Central memory CD8-positive, alpha-beta T cell (primary cell): ENCODE data around the gene CAMTA1.

Experiments used
- ATAC-seq: fragments of 150-1000 bp; cut with Tn5 transposase; replicated peaks from 2 replicates; pipeline ENCODE4 v1.10.0; 2022; ENCODE audit warnings: mild to moderate bottlenecking, moderate FRiP score, moderate number of reproducible peaks; ENCODE audit not compliant: poor library complexity, severe bottlenecking; ENCODE audit errors: extremely low read depth
- DNase-seq, 2 donors: peaks; one replicate each; pipeline ENCODE4 v3.0.0; 2021; ENCODE audit warnings: low spot score in 2 of 2
- H3K27ac Mint-ChIP-seq: one replicate; pipeline ENCODE4 v1.8.0; 2022; ENCODE audit warnings: low read depth, mild to moderate bottlenecking, moderate library complexity, mixed read lengths
- H3K27me3 Mint-ChIP-seq: one replicate; pipeline ENCODE4 v1.8.0; 2022; ENCODE audit warnings: mixed read lengths
- H3K36me3 Mint-ChIP-seq: one replicate; pipeline ENCODE4 v1.8.0; 2022; ENCODE audit warnings: mild to moderate bottlenecking, moderate library complexity, mixed read lengths; ENCODE audit not compliant: insufficient read depth
- H3K4me1 Mint-ChIP-seq: one replicate; pipeline ENCODE4 v1.8.0; 2022; ENCODE audit warnings: mixed read lengths
- H3K4me3 Mint-ChIP-seq: one replicate; pipeline ENCODE4 v1.8.0; 2022; ENCODE audit warnings: mild to moderate bottlenecking, moderate library complexity, mixed read lengths
- H3K9me3 Mint-ChIP-seq: one replicate; pipeline ENCODE4 v1.8.0; 2022; ENCODE audit warnings: mixed read lengths

The CAMTA1 gene

GRCh38 chr1:6761196-6761737, 24.0 kb upstream of the CAMTA1 start:
- H3K36me3 Mint-ChIP-seq, result no peaks in the 10 kb centered on the region
- no peak for DNase-seq
- H3K9me3 Mint-ChIP-seq, result no peaks in the 10 kb centered on the region
- H3K27ac Mint-ChIP-seq, result no peak overlapping the region
- ATAC-seq, result no peak
- no peak overlapping the region for H3K4me3 Mint-ChIP-seq
- no peaks in the 10 kb centered on the region for H3K4me1 Mint-ChIP-seq
- H3K27me3 Mint-ChIP-seq, result peaks cover 61% of the 10 kb centered on the region

DNA sequence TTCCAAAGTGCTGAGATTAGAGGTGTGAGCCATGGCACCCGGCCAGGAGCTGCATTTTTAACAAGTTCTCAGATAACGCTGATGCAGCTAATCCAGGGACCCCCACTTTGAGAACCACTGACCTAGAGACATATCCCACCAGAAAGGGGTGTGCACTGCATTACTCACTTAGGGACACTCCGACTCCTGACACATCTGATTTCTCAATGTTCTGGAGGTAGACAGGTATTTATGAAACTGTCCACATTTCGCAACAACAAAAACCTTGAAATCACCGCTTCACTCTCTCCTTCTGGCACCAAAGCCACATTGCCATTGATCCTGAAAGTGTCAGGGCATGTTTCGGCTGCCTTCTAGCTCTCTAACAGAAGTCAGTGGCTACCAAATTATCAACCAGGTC, 23.2 kb upstream of the CAMTA1 start:
- peaks cover 53% of the 10 kb centered on the region for H3K27me3 Mint-ChIP-seq
- no peaks in the 10 kb centered on the region for H3K4me1 Mint-ChIP-seq
- no peaks in the 10 kb centered on the region for H3K36me3 Mint-ChIP-seq
- H3K4me3 Mint-ChIP-seq, result no peak overlapping the region
- DNase-seq (no peak), ATAC-seq (no peak)
- no peak overlapping the region for H3K27ac Mint-ChIP-seq
- no peaks in the 10 kb centered on the region for H3K9me3 Mint-ChIP-seq

- H3K4me3 Mint-ChIP-seq, result no peak overlapping the region
- DNase-seq, result no peak
These were observed 14.4 kb upstream of the CAMTA1 start for GRCh38 chr1:6770751-6771440.

GRCh38 chr1:6771441-6771769, 13.8 kb upstream of the CAMTA1 start:
- H3K9me3 Mint-ChIP-seq, result no peaks in the 10 kb centered on the region
- no peak overlapping the region for H3K4me3 Mint-ChIP-seq
- H3K36me3 Mint-ChIP-seq, result peaks cover 2% of the 10 kb centered on the region
- DNase-seq (no peak), ATAC-seq (no peak)
- H3K27ac Mint-ChIP-seq, result no peak overlapping the region
- no peaks in the 10 kb centered on the region for H3K4me1 Mint-ChIP-seq
- H3K27me3 Mint-ChIP-seq, result peaks cover 54% of the 10 kb centered on the region

More at GRCh38 chr1:6770751-6771440, 14.4 kb upstream of the CAMTA1 start:
- ATAC-seq, result no peak
- H3K9me3 Mint-ChIP-seq, result no peaks in the 10 kb centered on the region
- no peaks in the 10 kb centered on the region for H3K4me1 Mint-ChIP-seq
- H3K36me3 Mint-ChIP-seq, result peaks cover 2% of the 10 kb centered on the region
- no peak overlapping the region for H3K27ac Mint-ChIP-seq
- H3K27me3 Mint-ChIP-seq, result peaks cover 49% of the 10 kb centered on the region

DNA sequence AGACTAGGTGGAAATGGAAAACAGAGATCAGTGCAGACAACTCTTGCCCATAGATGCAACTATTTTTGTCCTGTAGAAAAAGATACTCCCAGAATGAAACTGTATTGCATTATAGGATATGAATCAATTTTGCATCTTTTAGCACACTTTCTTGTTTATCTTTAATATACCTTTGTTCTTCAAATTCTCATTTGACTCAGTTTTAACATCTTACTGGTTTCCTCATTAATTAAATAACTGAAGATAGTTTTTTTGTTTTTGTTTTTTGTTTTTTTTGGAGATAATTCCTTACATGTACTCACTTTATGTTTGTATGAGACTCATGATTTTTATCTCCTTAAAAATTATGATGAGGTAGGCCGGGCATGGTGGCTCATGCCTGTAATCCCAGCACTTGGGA, 10.9 kb upstream of the CAMTA1 start:
- peak overlapping the region; percentile 26 for H3K27ac Mint-ChIP-seq
- H3K9me3 Mint-ChIP-seq, result no peaks in the 10 kb centered on the region
- peaks cover 2% of the 10 kb centered on the region for H3K36me3 Mint-ChIP-seq
- H3K27me3 Mint-ChIP-seq, result peaks cover 53% of the 10 kb centered on the region
- H3K4me3 Mint-ChIP-seq, result no peak overlapping the region
- DNase-seq, result no peak
- no peak for ATAC-seq
- no peaks in the 10 kb centered on the region for H3K4me1 Mint-ChIP-seq

- Mint-ChIP-seq H3K36me3 (peaks cover 2% of the 10 kb centered on the region), H3K9me3 (no peaks in the 10 kb centered on the region), H3K4me1 (no peaks in the 10 kb centered on the region), H3K27me3 (peaks cover 49% of the 10 kb centered on the region), H3K27ac (no peak overlapping the region), H3K4me3 (no peak overlapping the region)
- no peak for ATAC-seq
- DNase-seq, result no peak
These were observed 9.8 kb upstream of the CAMTA1 start for GRCh38 chr1:6775261-6776043.

- Mint-ChIP-seq H3K36me3 (peaks cover 2% of the 10 kb centered on the region), H3K9me3 (no peaks in the 10 kb centered on the region), H3K27me3 (peaks cover 42% of the 10 kb centered on the region), H3K4me1 (no peaks in the 10 kb centered on the region), H3K4me3 (no peak overlapping the region), H3K27ac (no peak overlapping the region)
- ATAC-seq (no peak), DNase-seq (no peak)
These were observed 8.9 kb upstream of the CAMTA1 start for GRCh38 chr1:6776389-6776788.

GRCh38 chr1:6776895-6777294, 8.4 kb upstream of the CAMTA1 start:
- Mint-ChIP-seq H3K9me3 (no peaks in the 10 kb centered on the region), H3K36me3 (peaks cover 2% of the 10 kb centered on the region), H3K4me1 (no peaks in the 10 kb centered on the region), H3K27ac (no peak overlapping the region), H3K27me3 (peaks cover 42% of the 10 kb centered on the region), H3K4me3 (no peak overlapping the region)
- no peak for DNase-seq
- no peak for ATAC-seq

- Mint-ChIP-seq H3K4me1 (no peaks in the 10 kb centered on the region), H3K4me3 (no peak overlapping the region), H3K27ac (no peak overlapping the region), H3K36me3 (peaks cover under 1% of the 10 kb centered on the region), H3K27me3 (peaks cover 42% of the 10 kb centered on the region), H3K9me3 (no peaks in the 10 kb centered on the region)
- no peak for DNase-seq
- no peak for ATAC-seq
These were observed 7.4 kb upstream of the CAMTA1 start for GRCh38 chr1:6777813-6778212.

- Mint-ChIP-seq H3K27me3 (peaks cover 30% of the 10 kb centered on the region), H3K4me1 (no peaks in the 10 kb centered on the region), H3K9me3 (no peaks in the 10 kb centered on the region), H3K4me3 (no peak overlapping the region), H3K36me3 (peaks cover under 1% of the 10 kb centered on the region), H3K27ac (no peak overlapping the region)
- DNase-seq (no peak), ATAC-seq (no peak)
These were observed 6.0 kb upstream of the CAMTA1 start for GRCh38 chr1:6779089-6779805.

GRCh38 chr1:6782151-6782550, 3.1 kb upstream of the CAMTA1 start:
- Mint-ChIP-seq H3K27ac (no peak overlapping the region), H3K4me1 (peaks cover 12% of the 10 kb centered on the region), H3K36me3 (peaks cover 12% of the 10 kb centered on the region), H3K9me3 (no peaks in the 10 kb centered on the region), H3K27me3 (peaks cover 7% of the 10 kb centered on the region), H3K4me3 (no peak overlapping the region)
- ATAC-seq (no peak), DNase-seq (no peak)

DNA sequence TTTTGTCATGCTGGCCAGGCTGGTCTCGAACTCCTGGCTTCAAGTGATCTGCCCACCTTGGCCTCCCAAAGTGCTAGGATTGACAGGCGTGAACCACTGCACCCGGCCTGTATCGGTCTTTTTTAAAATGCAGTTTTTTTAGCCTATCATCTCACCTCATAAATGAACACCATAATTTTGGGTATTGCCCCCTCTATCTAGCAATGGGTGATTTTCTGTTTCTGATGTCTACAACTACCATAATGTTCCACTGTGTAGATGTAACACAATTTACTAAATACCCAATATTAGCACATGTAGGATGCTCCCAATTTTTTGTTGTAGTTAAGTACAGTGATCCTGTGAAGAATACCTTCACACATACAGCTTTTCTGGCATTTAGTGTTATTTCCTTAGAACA, 2.0 kb upstream of the CAMTA1 start:
- Mint-ChIP-seq H3K27ac (no peak overlapping the region), H3K27me3 (no peaks in the 10 kb centered on the region), H3K36me3 (peaks cover 12% of the 10 kb centered on the region), H3K4me3 (peak overlapping the region; percentile 89), H3K4me1 (peaks cover 21% of the 10 kb centered on the region), H3K9me3 (no peaks in the 10 kb centered on the region)
- no peak for ATAC-seq
- no peak for DNase-seq
